Measurements from ENCODE around the gene IRF8.
"Not testable (repeated sequence)": the region's sequence is repeated elsewhere in the genome, so short reads cannot be mapped to it uniquely, and the experiment has no call there.

The IRF8 gene

DNA sequence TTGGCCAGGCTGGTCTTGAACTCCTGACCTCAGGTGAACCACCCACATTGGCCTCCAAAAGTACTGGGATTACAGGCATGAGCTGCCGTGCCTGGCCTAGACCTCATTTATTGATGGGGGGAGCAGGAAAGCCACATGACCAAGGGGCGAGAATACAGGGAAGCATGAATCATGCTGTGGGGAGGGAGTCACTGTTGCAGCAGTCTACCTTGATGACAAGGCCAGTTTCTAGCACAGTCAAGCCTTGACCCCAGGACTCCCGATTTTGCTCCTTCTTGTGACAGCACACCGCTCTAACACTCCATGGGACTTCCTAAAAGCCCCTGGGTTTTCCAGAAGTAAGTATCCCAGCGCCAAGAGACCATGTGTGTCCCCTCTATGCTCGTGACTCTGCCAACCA lies 42.9 kb upstream of the IRF8 start:
- DNase-seq (ENCODE audit: low read depth): no peak
- H3K4me3 ChIP-seq (ENCODE audit: low read length): no peak overlapping the region
- TF ChIP-seq, protein P1, sequence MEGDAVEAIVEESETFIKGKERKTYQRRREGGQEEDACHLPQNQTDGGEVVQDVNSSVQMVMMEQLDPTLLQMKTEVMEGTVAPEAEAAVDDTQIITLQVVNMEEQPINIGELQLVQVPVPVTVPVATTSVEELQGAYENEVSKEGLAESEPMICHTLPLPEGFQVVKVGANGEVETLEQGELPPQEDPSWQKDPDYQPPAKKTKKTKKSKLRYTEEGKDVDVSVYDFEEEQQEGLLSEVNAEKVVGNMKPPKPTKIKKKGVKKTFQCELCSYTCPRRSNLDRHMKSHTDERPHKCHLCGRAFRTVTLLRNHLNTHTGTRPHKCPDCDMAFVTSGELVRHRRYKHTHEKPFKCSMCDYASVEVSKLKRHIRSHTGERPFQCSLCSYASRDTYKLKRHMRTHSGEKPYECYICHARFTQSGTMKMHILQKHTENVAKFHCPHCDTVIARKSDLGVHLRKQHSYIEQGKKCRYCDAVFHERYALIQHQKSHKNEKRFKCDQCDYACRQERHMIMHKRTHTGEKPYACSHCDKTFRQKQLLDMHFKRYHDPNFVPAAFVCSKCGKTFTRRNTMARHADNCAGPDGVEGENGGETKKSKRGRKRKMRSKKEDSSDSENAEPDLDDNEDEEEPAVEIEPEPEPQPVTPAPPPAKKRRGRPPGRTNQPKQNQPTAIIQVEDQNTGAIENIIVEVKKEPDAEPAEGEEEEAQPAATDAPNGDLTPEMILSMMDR (conservative IDR thresholded peaks at IDR 0.05; ENCODE audit: low read length): no peak

GRCh38 chr16:85856585-85856984 lies 42.4 kb upstream of the IRF8 start:
- TF ChIP-seq, protein P1 (conservative IDR thresholded peaks at IDR 0.05; ENCODE audit: low read length): no peak
- no peak overlapping the region for H3K4me3 ChIP-seq (ENCODE audit: low read length)
- DNase-seq (ENCODE audit: low read depth): no peak

GRCh38 chr16:85857406-85857805 lies 41.6 kb upstream of the IRF8 start:
- H3K4me3 ChIP-seq (ENCODE audit: low read length): no peak overlapping the region
- TF ChIP-seq, protein P1 (conservative IDR thresholded peaks at IDR 0.05; ENCODE audit: low read length): no peak
- no peak for DNase-seq (ENCODE audit: low read depth)

GRCh38 chr16:85858571-85858970 lies 40.4 kb upstream of the IRF8 start:
- not testable (repeated sequence) for H3K4me3 ChIP-seq (ENCODE audit: low read length); DNase-seq (ENCODE audit: low read depth)

DNA sequence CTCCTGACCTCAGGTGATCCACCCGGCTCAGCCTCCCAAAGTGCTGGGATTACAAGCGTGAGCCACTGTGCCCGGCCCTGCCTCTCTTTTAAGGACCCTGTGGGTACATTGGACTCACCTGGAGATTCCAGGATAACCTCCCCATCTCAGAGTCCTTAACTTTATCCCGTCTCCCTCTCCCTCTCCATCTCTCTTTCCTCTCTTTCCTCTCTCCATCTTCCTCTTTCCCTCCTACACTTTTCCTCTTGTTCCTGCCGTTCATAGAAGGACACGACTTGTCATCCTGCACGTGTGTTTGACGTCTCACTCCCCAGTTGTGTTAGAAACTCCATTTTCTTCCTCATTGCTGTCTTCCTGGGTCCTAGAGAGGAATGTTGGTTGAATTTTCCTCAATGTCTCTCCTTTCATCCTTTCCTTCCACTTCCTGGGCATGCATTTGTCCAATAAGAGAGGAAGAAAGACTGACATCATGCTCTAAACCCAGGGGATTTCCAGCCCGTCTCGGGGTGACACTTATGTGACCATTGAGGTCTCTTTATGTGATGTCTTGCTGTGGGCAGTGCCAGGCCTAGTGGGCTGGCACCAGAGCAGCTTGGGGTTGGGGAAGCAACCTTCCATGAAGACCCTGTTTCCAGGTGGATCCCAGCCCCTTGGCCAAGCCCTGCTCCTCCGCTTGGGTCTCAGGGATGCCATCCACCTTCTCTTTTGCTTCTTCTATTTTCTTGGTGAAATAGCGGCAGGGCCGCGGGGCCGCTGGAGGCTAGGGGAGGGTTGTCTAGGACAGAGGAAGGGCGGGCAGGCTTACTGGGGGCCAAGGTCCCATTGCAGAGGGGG lies 39.8 kb upstream of the IRF8 start:
- TF ChIP-seq, protein P1 (conservative IDR thresholded peaks at IDR 0.05; ENCODE audit: low read length): no peak
- DNase-seq (ENCODE audit: low read depth): no peak
- no peak overlapping the region for H3K4me3 ChIP-seq (ENCODE audit: low read length)

DNA sequence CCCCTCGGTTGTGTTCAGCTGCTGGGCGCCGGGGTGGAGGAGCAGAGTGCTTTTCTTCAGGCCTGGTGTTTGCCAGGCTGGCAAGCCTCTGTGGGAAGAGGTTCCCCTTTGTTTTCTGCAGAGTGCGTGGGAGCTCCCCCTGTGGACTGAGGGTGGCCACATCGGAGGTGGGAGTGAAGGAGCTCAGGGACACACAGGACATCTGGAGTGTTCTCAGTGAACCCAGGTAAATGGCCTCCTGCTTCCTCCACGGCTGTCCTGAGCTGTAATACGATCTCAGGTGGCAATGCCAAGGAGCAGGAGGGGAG lies 39.2 kb upstream of the IRF8 start:
- H3K4me3 ChIP-seq (ENCODE audit: low read length): no peak overlapping the region
- TF ChIP-seq, protein P1 (conservative IDR thresholded peaks at IDR 0.05; ENCODE audit: low read length): no peak
- DNase-seq (ENCODE audit: low read depth): no peak

DNA sequence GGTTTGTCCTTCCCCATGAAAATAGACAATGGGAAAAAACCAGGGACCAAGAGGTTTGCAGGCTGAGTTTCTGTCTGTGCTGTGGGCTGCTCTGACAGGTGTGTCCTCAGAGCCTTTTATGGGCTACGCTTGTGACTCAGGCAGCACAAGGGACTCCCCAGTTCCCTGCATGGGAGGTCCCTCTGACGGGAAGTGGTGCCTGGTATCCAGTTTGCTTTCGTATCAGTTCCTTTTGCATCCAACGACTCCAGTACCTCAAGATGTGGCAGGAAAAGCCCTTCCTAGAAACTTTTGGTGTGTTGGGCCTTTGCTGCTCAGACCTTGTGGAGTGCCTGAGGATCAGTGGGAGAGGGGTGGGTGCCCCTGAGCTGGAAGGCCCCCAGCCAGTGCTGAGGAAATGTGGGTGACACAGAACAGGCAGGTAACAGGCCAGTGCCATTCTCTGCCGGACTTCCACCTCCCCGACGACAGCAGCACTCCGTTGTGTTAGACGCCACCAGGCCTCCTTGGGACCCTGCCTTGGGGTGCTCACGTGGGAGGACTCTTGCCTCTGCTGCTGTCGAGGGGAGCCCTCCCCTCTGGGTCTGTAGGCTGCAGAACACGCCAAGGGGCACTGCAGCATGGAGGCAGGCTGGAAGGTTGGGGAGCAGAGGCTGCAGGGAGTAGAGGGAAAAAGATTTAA lies 38.4 kb upstream of the IRF8 start:
- no peak for DNase-seq (ENCODE audit: low read depth)
- TF ChIP-seq, protein P1 (conservative IDR thresholded peaks at IDR 0.05; ENCODE audit: low read length): no peak
- no peak overlapping the region for H3K4me3 ChIP-seq (ENCODE audit: low read length)

Data from AG10803 (cell line).